PC-3 (cell line): ENCODE measurements around the gene FAM229B.

Experiments
- EZH2 ChIP-seq: fragments of 300-600 bp; sonication (generic); IDR thresholded peaks from one replicate; pipeline ENCODE4 v1.6.1; 2017; ENCODE audit warnings: antibody characterized with exemption, mild to moderate bottlenecking, low read length; ENCODE audit not compliant: unreplicated experiment
- EZH2phosphoT487 ChIP-seq: fragments of 300-600 bp; sonication (generic); IDR thresholded peaks from 2 replicates; pipeline ENCODE4 v1.6.1; 2018; ENCODE audit warnings: mild to moderate bottlenecking, antibody characterized with exemption, low read length, borderline replicate concordance
- TF ChIP-seq, protein P1 (sequence below): fragments of 300-600 bp; sonication (generic); conservative IDR thresholded peaks from 2 replicates; pipeline ENCODE4 v1.5.1; 2017; ENCODE audit warnings: antibody characterized with exemption, low read depth, mild to moderate bottlenecking, low read length

DNA sequence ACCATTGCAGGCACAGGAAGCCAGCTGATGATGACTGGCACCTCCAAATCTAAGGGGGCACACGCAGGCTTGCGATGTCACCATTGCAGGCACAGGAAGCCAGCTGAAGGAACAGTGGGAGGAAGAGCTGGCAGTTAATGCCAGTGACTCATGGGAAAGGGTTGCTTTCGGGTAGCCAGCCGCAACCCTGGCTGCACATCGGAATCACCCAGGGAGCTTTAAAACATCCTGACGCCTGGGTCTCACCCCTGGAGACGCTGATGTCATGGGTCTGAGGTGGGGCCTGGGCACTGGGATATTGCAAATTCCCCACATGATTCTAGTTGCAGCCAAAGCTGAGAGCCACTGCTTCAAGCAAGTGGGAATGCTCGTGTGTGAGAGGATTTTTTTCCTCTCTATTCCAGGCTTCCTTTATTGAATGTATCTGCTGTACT lies 49.6 kb upstream of the FAM229B start:
- TF ChIP-seq, protein P1, sequence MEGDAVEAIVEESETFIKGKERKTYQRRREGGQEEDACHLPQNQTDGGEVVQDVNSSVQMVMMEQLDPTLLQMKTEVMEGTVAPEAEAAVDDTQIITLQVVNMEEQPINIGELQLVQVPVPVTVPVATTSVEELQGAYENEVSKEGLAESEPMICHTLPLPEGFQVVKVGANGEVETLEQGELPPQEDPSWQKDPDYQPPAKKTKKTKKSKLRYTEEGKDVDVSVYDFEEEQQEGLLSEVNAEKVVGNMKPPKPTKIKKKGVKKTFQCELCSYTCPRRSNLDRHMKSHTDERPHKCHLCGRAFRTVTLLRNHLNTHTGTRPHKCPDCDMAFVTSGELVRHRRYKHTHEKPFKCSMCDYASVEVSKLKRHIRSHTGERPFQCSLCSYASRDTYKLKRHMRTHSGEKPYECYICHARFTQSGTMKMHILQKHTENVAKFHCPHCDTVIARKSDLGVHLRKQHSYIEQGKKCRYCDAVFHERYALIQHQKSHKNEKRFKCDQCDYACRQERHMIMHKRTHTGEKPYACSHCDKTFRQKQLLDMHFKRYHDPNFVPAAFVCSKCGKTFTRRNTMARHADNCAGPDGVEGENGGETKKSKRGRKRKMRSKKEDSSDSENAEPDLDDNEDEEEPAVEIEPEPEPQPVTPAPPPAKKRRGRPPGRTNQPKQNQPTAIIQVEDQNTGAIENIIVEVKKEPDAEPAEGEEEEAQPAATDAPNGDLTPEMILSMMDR, result no peak
- TF ChIP-seq EZH2 (no peak), EZH2phosphoT487 (no peak)
